HepG2 (cell line): ENCODE measurements around the gene TCF19. TPM values are rescaled to one million over a fixed set of nuclear protein-coding genes. Genes with fewer than 3 reads are reported as not detected.

ENCODE experiments used
- CCAR2 ChIP-seq: fragments of 200-400 bp; formaldehyde crosslinking; optimal IDR thresholded peaks from 2 replicates; pipeline ENCODE3; 2018; ENCODE audit warnings: low read depth, mild to moderate bottlenecking, low read length, moderate library complexity
- CHD4 ChIP-seq: fragments of 200-600 bp; sonication (generic); IDR thresholded peaks from 2 replicates; pipeline ENCODE4 v1.7.0; 2017; ENCODE audit warnings: mild to moderate bottlenecking, low read length, borderline replicate concordance
- ETV5 ChIP-seq: IDR thresholded peaks from 2 replicates; pipeline ENCODE4 v1.6.1; 2018; ENCODE audit warnings: missing biosample characterization, missing genetic modification reagents, inconsistent platforms, borderline replicate concordance
- FOSL1 ChIP-seq: sonication (generic); formaldehyde crosslinking; IDR thresholded peaks from 2 replicates; pipeline ENCODE4 v1.9.0; 2021; ENCODE audit warnings: missing genetic modification reagents, borderline replicate concordance
- JARID2 ChIP-seq: sonication (generic); formaldehyde crosslinking; IDR thresholded peaks from 2 replicates; pipeline ENCODE4 v1.8.1; 2023; ENCODE audit warnings: missing genetic modification reagents, inconsistent platforms; ENCODE audit not compliant: insufficient replicate concordance
- KDM2A ChIP-seq: sonication (generic); formaldehyde crosslinking; IDR thresholded peaks from 2 replicates; pipeline ENCODE4 v1.4.0; 2020; ENCODE audit warnings: low read depth, missing genetic modification reagents, borderline replicate concordance
- LRRFIP1 ChIP-seq: sonication (generic); formaldehyde crosslinking; conservative IDR thresholded peaks from 2 replicates; pipeline ENCODE4 v1.4.0; 2020; ENCODE audit warnings: missing genetic modification reagents
- NCOA2 ChIP-seq: sonication (generic); formaldehyde crosslinking; IDR thresholded peaks from 2 replicates; pipeline ENCODE4 v1.8.0; 2022; ENCODE audit warnings: inconsistent platforms
- NFE2L2 ChIP-seq: fragments of 150-350 bp; IDR thresholded peaks from 2 replicates; pipeline ENCODE4 v1.6.1; 2014; ENCODE audit warnings: low read length
- PAXIP1 ChIP-seq: sonication (generic); formaldehyde crosslinking; conservative IDR thresholded peaks from 2 replicates; pipeline ENCODE4 v1.4.0; 2020; ENCODE audit warnings: mild to moderate bottlenecking, missing genetic modification reagents, moderate library complexity
- PHB2 ChIP-seq: fragments of 450-650 bp; IDR thresholded peaks from 2 replicates; pipeline ENCODE4 v1.6.1; 2018; ENCODE audit not compliant: partially characterized antibody
- POLR2AphosphoS5 ChIP-seq: IDR thresholded peaks from 2 replicates; pipeline ENCODE4 v1.6.1; 2012; ENCODE audit warnings: low read depth, low read length
- RFX5 ChIP-seq: IDR thresholded peaks from 2 replicates; pipeline ENCODE4 v1.6.1; 2011; ENCODE audit warnings: low read depth, low read length, improper control_type of control experiment
- SP1 ChIP-seq, 2 experiments: fragments of 450-650 bp in 1 of 2; sonication (generic) in 1 of 2; formaldehyde crosslinking in 1 of 2; IDR thresholded peaks; 2 replicates each; pipeline versions ENCODE4 v1.4.0 to v1.6.1; 2016 to 2020; ENCODE audit warnings: missing genetic modification reagents in 1 of 2
- SRSF9 ChIP-seq: fragments of 200-400 bp; formaldehyde crosslinking; IDR thresholded peaks from 2 replicates; pipeline ENCODE4 v1.6.1; 2018; ENCODE audit warnings: borderline replicate concordance, mild to moderate bottlenecking, low read depth, low read length; ENCODE audit not compliant: insufficient read depth, poor library complexity, severe bottlenecking
- ZC3H13 ChIP-seq: sonication (generic); formaldehyde crosslinking; IDR thresholded peaks from 2 replicates; pipeline ENCODE4 v1.8.1; 2023; ENCODE audit warnings: mild to moderate bottlenecking, missing genetic modification reagents, moderate library complexity
- ZFP36L2 ChIP-seq: sonication (generic); formaldehyde crosslinking; IDR thresholded peaks from 2 replicates; pipeline ENCODE4 v1.4.0; 2020; ENCODE audit warnings: missing genetic modification reagents
- ZNF30 ChIP-seq: sonication (generic); formaldehyde crosslinking; IDR thresholded peaks from 2 replicates; pipeline ENCODE4 v1.5.0; 2020; ENCODE audit warnings: mild to moderate bottlenecking, missing genetic modification reagents
- ZNF589 ChIP-seq: sonication (generic); formaldehyde crosslinking; conservative IDR thresholded peaks from 2 replicates; pipeline ENCODE4 v1.8.0; 2022; ENCODE audit warnings: mild to moderate bottlenecking, moderate library complexity, missing genetic modification reagents
- ZNF709 ChIP-seq: sonication (generic); formaldehyde crosslinking; IDR thresholded peaks from 2 replicates; pipeline ENCODE4 v1.5.0; 2020; ENCODE audit warnings: mild to moderate bottlenecking, missing genetic modification reagents
- ZSCAN21 ChIP-seq: sonication (generic); formaldehyde crosslinking; IDR thresholded peaks from 2 replicates; pipeline ENCODE4 v1.8.0; 2022; ENCODE audit warnings: mild to moderate bottlenecking, missing genetic modification reagents, moderate library complexity, borderline replicate concordance
- polyA plus RNA-seq, 8 experiments: library from polyadenylated mRNA; depleted of rRNA in 3 of 8; stranded (reverse) in 7 of 8; unstranded in 1 of 8; fragments of >200 nt; fragmentation: Illumina TruSeq in 4 of 8; extraction: Trizol in 4 of 8; gene quantifications; 2 replicates each; pipeline versions ENCODE4 v1.2.1 to v1.2.3, GENCODE V29; 2011 to 2016; ENCODE audit warnings: low read depth in 4 of 8, missing spikeins in 1 of 8, mixed read lengths in 1 of 8; ENCODE audit not compliant: insufficient read depth in 1 of 8
- total RNA-seq, 5 experiments: library from RNA; depleted of rRNA; stranded (reverse); fragments of >200 nt; fragmentation: Illumina TruSeq; extraction: Trizol; gene quantifications; 2 replicates each; pipeline ENCODE4 v1.2.3, GENCODE V29; 2016; ENCODE audit warnings: low read depth in 1 of 5

Gene TCF19
- total and polyA plus RNA-seq, 2 of the 13 experiments (the other 11 are each of a cell fraction or from before 2014, with no cell fraction given): 4.9 to 22.2 TPM

GRCh38 chr6:31158140-31158862, at the start of gene TCF19 (continued):
- peak; percentile 63 for TF ChIP-seq PAXIP1 (CRISPR knock-in tag)
- TF ChIP-seq NFE2L2: no peak
- peak; percentile 85 for TF ChIP-seq POLR2AphosphoS5
- TF ChIP-seq NCOA2 (CRISPR knock-in tag): no peak
- TF ChIP-seq KDM2A: peak; percentile 75
- peak; percentile 87 for TF ChIP-seq ZC3H13 (CRISPR knock-in tag)
- no peak for TF ChIP-seq ZFP36L2 (CRISPR knock-in tag)
- no peak; the same call in 1 of the 2 replicates for TF ChIP-seq RFX5
- TF ChIP-seq CHD4: no peak
- TF ChIP-seq ETV5 (CRISPR knock-in tag): no peak; the same call in 1 of the 2 replicates
- TF ChIP-seq SP1 (IDR thresholded peaks at IDR 0.05): no peak
- TF ChIP-seq SP1 (CRISPR knock-in tag; IDR thresholded peaks at IDR 0.05): no peak
- TF ChIP-seq ZSCAN21 (CRISPR knock-in tag): peak; percentile 56; the same call in 1 of the 2 replicates
- TF ChIP-seq ZNF30 (CRISPR knock-in tag): no peak
- TF ChIP-seq SRSF9: no peak
- no peak for TF ChIP-seq ZNF709
- no peak for TF ChIP-seq PHB2
- TF ChIP-seq ZNF589: peak; percentile 75
- TF ChIP-seq FOSL1 (CRISPR knock-in tag): no peak
- no peak for TF ChIP-seq CCAR2
- no peak for TF ChIP-seq LRRFIP1 (CRISPR knock-in tag)
- TF ChIP-seq JARID2 (CRISPR knock-in tag): no peak
